NK-92 treated with Interleukin-12 subunit alpha and Interleukin-12 subunit beta, amount 100 ng/mL, for 24 hours (cell line): Measurements from ENCODE around the gene PRKCE.

Source experiments
- DNase-seq: peaks from one replicate; lab custom pipeline; 2025; lab: John Stamatoyannopoulos, UW

The PRKCE gene

DNA sequence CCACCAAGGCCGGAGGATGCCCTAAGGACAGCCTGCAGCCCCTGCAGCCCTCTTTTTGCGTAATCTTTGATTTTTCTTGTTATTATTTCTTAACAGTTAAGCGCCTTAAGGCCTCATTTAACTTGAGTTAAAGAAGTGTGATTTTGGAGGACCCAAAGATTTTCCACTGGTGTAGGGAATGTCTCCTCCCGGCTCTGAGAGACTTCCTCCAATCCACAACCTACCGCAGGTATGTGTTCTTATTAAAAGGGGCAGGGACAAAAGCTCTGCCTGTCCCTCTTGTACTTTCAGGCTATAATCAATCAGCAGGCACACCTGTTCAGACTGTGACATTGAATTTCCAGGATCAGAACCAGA lies 285.1 kb downstream of the PRKCE start:
- no peak for DNase-seq

DNA sequence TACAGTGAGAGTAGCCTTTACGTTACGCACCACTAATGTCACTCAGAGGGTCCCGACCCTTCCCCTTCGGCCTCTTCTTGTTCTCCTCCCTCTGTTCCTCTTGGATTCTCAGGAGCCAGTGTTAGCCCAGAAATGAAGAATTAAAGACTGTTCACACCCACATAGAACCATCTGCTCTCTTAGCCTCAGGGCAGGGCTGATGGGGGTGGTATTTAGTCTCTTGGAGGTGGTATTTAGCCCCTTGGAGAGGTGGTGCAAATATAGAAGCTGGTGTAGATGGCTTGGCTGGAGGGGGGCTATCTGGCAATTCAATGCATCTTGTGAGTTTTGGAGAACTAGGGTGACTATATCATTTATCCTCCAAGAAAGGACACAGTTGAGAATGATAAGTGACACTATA lies 286.5 kb downstream of the PRKCE start:
- no peak for DNase-seq

DNA sequence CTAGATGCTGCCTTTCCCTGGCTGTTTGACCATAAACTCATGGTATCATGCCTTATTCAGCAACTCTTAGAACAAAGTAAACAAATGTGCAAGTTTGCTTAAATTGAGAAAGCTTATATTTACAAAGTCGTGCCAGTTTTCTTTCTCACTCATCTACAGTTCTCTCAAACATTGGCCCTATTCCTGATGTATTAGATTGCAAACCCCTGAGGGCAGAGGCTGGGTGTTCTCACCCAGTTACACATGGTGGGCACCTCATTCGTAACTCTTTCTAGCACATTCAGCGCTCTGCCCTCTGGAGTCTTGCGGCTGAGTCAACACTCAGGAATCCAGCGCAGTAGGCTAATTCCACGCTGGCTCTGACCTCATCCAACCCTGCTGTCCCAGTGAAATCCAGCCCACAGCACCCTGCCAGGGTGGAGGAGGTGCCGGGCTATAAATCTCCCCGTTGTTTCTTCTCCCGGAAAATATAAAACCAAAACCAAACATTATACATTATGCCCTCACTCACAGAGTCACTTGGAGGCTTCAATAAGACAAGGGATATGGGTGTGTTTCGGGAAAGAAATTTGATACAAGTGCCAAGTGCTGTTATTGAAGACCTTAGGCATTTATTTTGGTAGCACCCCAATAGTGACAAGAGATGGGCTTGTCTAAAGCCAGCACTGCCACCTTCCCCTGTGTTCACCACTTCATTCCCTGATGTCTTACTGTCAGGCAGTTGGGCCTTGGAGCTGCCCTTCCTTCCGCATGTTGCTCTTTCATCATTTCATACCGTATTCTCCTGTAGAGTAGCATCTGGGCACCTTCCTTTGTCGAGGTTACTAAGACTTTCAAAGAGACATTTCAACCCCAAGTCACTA lies 287.4 kb downstream of the PRKCE start:
- no peak for DNase-seq

DNA sequence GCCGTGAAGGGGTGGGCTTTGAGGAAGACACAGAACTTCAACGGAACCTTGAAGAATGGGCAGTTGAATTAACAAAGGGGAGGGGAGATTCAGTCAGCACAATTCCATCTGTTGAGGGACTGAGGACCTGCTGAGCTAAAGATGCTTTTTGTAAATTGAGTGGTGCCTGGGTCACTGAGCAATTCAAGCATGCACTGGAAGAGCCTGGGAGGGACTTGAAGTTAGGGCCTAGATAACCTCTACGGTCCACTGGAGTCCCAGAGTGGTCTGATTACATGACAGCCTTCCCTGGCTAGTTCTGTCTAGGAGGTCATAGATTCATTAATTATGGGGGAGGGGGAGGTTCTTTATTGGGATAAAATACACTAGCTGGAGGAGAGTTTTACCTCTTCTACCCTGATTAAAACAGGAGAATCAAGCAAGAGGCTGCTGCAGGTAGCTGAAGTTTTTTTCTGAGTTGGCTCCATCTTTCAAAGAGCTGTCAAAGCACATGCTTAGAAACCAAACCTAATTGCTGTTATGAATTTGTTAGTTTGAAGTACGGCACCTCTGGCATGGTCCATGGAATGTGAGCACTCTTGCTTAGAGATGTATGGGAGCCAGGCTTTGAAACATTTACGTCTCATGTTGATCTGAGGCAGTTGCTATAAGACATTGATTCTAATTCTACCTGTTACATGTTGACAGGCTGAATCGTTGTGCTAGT lies 290.2 kb downstream of the PRKCE start:
- no peak for DNase-seq

DNA sequence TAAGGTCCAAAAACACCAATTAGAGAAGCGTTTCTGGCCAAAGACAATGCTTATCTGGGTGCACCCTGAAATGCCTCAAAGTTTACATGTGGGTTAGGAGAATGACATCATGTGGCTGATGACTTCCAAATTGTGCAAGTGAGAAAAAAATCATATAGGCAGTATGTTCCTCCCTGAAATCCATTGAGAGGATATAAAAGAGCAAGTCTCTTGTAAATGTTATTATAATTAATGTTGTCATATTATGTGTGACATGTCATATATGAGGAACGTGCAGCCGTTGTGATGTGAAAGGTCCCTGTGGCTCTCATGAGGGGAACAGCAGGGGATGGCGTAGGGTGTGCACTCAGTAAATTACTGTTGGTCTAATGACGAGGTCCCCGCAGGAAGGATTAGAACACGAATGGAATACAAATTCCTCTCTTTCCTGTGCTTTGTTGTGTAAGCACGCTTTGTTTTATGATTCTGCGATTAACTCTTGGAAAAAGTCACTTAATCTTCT lies 290.8 kb downstream of the PRKCE start:
- no peak for DNase-seq

DNA sequence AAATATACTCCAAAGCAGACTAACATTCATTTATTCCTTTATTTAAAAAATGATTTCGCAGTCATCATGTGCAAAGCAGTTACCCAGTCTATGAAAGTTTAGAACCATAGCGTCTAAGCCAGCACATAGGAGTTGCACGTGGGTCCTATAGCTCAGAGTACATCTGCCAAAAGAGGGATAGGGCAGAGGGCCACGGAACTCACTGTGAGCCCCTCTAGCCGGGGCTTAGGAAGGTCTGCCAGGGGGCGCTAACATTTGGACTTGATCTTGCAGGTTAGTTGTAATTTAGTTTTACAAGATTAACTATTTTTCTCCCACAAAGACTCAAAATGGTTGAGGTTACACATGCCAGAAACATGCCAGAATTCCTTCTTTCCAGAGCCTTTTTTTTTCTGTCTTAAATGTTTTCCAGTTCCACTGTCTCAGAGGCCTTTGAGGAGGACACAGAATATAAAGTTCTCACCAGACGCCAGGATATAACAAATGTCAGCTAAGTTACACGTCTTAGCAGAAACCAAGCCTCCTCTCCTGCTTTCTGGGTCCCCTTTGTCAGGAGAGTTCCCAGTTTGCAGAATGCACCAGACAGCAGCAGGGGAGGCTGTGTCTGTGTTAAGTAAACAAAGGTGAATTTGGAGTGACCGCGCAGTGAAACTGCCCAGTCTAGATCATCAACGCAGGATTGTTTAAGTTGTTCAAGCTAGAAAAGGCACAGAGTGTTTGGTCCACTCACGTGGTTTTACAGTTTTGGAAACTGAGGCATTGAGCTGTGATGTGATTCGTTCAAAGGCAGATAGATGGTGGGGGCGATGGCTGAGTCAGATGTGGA lies 292.0 kb downstream of the PRKCE start:
- DNase-seq: no peak

DNA sequence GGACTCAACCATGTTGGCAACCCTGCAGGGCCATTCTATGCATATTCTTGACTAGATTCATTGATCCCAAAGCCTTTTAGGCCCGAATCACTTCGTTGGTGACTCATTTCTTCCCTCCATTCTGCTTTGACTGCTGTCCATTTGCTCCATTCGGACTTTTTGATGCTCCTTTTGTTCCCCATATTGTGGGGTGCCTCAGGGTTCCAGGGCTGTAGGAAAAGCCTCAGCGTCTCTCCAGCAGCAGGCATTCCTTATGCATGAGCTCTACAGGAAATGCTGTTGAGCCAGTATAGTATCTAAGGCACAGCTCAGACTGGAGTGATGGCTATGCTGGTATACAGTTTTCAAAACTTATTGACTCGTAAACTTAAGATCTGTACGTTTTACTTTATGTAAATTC lies 292.6 kb downstream of the PRKCE start:
- DNase-seq: no peak

DNA sequence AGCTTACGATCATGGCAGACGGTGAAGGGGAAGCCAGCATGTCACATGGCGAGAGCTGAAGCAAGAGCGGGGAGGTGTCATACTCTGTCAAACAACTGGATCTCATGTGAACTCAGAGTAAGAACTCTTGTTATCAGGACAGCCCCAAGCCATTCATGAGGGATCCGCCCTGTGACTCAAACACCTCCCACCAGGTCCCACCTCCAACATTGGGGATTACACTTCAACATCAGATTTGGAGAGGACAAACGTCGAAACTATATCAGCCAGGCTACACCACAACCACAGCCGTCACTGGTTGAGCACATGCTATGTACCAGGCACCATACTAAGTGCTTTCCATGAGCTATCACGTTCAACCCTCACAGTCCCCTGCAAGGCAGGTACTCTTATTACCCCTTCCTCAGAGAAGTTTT lies 293.8 kb downstream of the PRKCE start:
- DNase-seq: no peak

DNA sequence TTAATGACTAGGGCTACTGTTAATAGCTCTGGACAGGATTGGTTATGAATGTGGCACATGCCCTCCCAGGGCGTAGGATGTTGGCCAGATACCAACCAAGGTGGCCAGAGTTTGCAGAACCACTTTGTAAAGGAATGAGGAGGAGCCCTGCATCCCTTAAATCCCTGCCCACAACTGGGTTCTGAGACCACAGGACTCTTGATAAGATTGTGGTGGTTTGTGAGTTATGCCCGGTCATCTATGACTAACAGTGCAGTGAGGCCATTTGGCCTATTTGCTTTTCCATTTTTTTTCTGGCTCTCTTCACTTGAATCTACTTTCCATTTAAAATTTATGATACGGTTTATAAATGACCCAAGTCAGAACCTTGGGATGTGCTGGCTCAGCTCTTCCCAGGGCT lies 294.5 kb downstream of the PRKCE start:
- no peak for DNase-seq

DNA sequence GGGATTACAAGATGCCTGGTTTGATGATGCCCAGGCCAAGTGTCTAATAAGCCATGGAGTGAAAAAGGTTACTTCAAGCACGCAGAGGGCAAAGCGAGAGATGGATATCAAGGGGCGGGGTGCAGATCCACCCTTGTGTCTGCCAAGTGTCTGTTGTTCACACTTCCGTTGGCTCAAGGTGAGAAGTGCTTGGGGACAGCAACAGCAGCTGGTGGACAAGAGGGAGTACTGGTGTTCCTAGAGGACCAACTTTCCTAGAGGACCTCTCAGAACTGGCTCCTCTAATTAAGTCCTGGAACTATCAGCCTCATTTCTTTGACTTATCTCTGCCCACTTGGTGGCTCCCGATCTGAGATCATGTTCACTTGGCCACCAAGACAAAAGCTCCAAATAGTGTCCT lies 299.1 kb downstream of the PRKCE start:
- DNase-seq: no peak

DNA sequence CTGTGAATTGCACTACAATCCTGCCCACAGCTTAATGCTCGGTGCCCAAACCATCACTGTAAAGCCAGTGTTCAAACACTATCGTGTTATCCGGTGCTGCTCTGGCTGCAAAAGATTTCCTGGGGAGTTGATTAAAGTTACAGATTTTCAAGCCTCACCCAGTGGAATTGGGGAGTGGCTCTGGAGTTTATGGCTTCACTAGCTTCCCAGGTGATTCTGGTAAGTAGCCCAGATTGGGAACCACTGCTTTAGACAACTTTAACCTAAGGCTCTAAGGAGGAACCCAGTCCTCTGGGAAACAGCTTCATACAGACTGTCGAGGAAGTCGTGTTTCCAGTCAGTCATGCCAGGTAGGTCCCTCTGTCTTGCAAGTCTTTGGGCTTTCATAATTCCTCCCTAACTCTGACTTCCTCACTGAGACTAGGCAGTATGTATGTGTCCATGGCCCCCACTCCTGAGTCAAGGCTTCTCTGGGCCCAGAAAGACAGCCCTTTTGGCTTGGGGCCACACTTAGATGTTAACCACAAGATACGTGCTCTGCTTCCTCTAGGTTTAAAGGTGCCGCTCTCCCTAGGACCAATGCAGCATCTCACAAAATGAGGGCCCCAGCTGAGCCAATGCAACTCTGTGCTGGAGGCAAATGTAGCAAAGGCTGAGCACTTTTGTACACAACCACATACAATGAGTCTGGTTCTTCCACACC lies 299.7 kb downstream of the PRKCE start:
- no peak for DNase-seq

DNA sequence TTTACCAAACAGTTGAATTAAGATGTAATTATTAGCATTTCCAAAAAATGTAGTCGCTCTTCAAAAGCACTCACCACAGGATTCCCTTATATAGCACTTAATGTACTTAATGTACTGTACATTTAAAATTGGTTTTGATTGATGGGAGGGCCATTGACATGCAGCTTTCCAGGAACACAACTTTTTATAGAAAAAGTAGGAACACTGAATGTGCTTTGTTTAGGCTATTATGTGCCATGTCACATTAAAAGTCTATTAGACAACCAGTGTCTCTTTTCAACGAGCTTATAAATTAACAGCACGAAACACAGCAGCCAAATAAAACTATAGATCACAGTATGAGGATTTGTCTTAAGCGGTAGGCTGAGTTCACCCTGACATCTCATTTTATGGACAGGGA lies 301.1 kb downstream of the PRKCE start:
- DNase-seq: no peak

DNA sequence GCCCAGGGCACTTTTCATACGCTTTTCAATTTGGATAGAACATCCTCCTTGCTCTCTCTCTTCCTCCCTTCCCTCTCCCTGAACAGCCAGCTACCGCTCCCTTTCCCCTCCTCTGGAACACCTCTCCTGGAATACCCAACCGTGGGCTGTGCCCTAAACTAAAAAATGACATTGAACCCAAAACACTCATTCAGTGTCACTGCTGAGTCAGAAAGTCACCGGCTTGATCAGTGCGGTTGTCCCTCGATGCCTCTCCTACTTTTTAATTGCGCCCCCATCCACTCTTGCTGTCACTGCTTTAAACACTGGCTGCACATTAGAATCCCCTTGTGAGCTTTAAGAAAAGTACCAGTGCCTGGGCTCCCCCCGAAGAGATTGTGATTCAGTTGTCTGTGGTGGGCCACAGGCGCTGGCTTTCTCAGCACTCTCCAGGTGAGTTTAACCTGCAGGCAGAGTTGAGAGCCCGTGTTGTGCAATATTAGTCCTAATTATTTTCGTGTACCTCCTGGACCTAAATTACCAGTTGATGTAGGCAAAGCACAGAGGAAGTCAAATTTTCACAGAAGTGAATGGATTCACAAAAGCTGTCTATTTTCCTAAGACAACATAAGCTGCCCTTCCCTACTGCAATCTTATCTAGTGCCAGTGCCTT lies 302.0 kb downstream of the PRKCE start:
- no peak for DNase-seq

DNA sequence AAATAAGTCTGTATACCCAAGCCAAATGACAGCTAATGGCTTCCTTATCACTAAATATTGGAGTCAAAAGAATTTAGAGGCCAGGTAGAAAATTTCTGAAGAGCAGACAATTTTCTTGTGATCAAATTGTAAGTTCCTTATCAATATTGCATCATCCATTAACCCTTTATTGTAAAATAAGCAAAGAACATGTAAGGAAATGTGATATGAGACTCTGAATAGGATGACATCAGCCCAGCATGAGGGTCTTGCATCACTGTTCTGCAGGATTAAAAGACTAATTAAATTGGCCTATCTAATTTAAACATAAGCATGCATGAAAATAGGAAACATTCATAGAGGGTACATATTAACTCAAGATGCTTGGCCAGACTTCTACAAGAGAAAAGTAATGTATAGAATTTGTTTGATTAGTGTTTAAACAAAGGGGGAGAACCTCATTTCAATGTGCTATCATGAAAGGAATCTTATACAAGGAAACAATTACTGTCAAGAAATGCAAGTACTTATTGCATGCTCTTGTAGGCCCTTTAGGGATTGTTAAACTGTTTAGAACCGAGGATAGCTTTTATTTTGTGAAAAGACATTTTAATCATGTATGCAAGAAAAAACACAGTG lies 302.9 kb downstream of the PRKCE start:
- DNase-seq: no peak

DNA sequence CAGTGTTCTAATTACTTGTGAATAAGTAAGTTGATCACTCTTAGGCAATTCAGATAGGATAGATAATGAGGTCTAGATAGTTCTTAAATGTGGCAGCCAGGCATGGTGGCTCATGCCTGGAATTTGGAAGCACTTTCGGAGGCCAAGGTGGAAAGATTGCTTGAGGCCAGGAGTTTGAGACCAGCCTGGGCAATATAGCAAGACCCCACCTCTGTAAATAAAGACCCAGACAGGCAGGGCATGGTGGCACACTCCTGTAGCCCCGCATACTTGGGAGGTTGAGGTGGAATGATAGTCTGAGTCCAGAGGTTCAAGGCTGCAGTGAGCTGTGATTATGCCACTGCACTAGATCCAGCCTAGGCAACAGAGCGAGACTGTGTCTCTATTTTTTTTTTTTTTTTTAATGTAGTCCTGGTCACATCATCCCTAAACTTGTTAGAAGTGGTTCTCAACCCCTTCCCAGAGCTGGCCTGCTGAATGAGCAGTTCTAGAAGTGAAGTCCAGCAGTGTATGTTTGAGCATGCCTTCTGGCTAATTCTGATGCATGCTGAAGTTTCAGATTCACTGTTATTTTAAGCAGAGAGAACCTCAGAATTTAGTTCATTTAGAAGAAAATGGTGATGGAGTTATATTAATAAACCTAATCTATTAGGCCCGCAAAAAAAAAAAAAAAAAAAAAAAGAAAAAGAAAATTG lies 306.2 kb downstream of the PRKCE start:
- DNase-seq: no peak

DNA sequence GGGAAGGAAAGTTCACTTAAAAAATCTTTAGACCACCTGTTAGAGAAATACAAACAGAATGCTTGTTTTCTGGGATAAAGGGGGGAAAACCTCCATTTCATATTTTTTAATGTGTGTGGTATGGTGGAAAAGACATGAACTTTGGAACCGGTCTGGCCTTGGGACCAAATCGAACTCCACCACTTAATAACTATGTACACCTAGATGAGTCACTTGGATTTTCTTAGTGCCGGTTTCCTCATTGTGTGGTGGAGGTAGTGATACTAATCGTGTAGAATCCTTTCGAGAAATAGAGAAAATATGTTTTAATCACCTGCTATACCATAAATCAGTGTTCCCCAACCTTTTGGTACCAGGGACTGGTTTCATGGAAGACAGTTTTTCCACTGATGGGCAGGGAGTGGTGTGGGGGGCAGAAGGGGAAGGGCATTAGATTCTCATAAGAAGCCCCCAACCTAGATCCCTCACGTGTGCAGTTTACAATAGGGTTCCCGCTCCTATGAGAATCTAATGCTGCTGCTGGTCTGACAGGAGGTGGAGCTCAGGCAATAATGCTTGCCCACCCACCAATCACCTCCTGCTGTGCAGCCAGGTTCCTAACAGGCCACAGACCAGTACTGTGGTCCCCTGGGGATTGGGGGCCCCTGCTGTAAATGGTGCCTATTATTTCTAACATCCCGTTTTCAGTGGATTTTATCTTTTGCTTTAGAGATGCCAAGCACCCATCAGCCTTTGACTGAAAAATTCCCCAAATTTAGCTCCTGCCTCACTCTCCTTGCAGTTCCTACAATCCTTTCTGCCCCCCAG lies 308.8 kb downstream of the PRKCE start:
- no peak for DNase-seq

DNA sequence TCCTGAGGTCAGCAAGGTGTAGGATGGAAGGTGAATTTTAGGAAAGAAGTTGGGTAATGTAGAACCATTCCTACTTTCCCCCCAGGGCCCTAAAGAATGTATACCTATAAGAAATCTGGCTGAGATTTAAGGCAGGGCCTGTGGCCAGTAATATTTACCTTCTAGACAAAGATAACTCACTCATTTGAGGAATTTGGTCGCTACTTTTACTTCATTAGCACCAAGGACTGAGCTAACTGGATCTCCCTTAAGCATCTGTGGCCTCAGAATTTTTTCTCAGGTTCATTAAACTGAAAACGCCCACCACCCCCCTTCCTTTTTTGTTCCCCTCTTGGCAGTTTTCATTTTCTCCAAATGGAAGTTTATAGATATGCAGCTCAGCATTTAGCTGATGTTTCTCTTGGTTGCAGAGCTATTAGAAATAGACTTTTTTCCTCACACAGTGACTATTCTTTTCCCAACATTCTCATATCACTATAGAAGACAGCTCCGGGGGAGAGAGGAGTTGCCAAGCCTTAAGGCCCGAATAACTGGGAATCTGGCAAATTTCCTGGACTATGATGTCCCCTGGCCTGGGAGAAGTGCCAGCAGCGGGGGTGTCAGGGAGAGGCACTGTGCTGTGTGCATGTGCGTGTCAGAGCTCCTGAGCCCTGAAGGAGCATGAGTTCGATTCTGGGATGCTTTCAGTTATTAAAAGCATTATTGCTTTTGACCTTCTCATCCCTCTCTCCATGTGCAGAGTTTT lies 310.9 kb downstream of the PRKCE start:
- no peak for DNase-seq

DNA sequence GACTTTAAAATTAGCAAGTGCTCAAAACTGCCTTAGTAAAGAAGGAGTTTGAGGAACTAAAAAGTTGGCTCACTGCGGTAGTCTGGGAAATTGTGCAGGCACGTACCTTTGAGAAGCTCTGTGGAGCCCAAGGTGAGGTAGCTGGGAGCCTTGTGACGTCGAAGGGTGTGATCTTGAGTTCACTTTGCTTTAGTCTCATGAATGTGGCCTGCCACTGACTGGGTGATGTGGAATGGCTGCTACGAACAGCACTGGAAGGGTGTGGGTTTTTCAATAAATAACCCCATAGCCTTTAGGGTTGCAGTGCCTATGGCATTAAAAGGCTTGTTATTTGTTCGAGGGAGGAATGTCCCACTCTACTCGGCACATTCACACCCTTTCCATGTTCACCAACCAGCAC lies 312.3 kb downstream of the PRKCE start:
- no peak for DNase-seq
